ENCODE results near the gene LAYN.

The LAYN gene

GRCh38 chr11:111518668-111519067, 21.9 kb upstream of the LAYN start:
- TF ChIP-seq MYC (IDR thresholded peaks at IDR 0.05; ENCODE audit: low read depth, low read length) (no peak), CTCF (IDR thresholded peaks at IDR 0.05; ENCODE audit: low read depth, low read length) (no peak), POLR2A (IDR thresholded peaks at IDR 0.05; ENCODE audit: extremely low read depth, insufficient read length) (no peak), MAX (IDR thresholded peaks at IDR 0.05; ENCODE audit: low read depth, low read length) (no peak)
- no peak for DNase-seq (ENCODE audit: low read depth)
- no peak overlapping the region for H3K4me3 ChIP-seq (ENCODE audit: low read depth, low read length)

GRCh38 chr11:111520560-111520959, 20.0 kb upstream of the LAYN start:
- no peak for DNase-seq (ENCODE audit: low read depth)
- TF ChIP-seq MAX (IDR thresholded peaks at IDR 0.05; ENCODE audit: low read depth, low read length) (no peak), CTCF (IDR thresholded peaks at IDR 0.05; ENCODE audit: low read depth, low read length) (no peak), POLR2A (IDR thresholded peaks at IDR 0.05; ENCODE audit: extremely low read depth, insufficient read length) (no peak), MYC (IDR thresholded peaks at IDR 0.05; ENCODE audit: low read depth, low read length) (no peak)
- H3K4me3 ChIP-seq (ENCODE audit: low read depth, low read length): no peak overlapping the region

- H3K4me3 ChIP-seq (ENCODE audit: low read depth, low read length): no peak overlapping the region
- TF ChIP-seq CTCF (IDR thresholded peaks at IDR 0.05; ENCODE audit: low read depth, low read length) (no peak), MYC (IDR thresholded peaks at IDR 0.05; ENCODE audit: low read depth, low read length) (no peak), POLR2A (IDR thresholded peaks at IDR 0.05; ENCODE audit: extremely low read depth, insufficient read length) (no peak), MAX (IDR thresholded peaks at IDR 0.05; ENCODE audit: low read depth, low read length) (no peak)
- no peak for DNase-seq (ENCODE audit: low read depth)
Observed at GRCh38 chr11:111521135-111521534, 19.4 kb upstream of the LAYN start.

GRCh38 chr11:111522426-111522825, 18.1 kb upstream of the LAYN start:
- TF ChIP-seq MAX (IDR thresholded peaks at IDR 0.05; ENCODE audit: low read depth, low read length) (no peak), CTCF (IDR thresholded peaks at IDR 0.05; ENCODE audit: low read depth, low read length) (no peak), POLR2A (IDR thresholded peaks at IDR 0.05; ENCODE audit: extremely low read depth, insufficient read length) (no peak), MYC (IDR thresholded peaks at IDR 0.05; ENCODE audit: low read depth, low read length) (no peak)
- no peak overlapping the region for H3K4me3 ChIP-seq (ENCODE audit: low read depth, low read length)
- DNase-seq (ENCODE audit: low read depth): no peak

GRCh38 chr11:111523343-111523742, 17.2 kb upstream of the LAYN start:
- TF ChIP-seq CTCF (IDR thresholded peaks at IDR 0.05; ENCODE audit: low read depth, low read length) (no peak), MAX (IDR thresholded peaks at IDR 0.05; ENCODE audit: low read depth, low read length) (no peak), MYC (IDR thresholded peaks at IDR 0.05; ENCODE audit: low read depth, low read length) (no peak), POLR2A (IDR thresholded peaks at IDR 0.05; ENCODE audit: extremely low read depth, insufficient read length) (no peak)
- no peak for DNase-seq (ENCODE audit: low read depth)
- H3K4me3 ChIP-seq (ENCODE audit: low read depth, low read length): no peak overlapping the region

- no peak overlapping the region for H3K4me3 ChIP-seq (ENCODE audit: low read depth, low read length)
- TF ChIP-seq MYC (IDR thresholded peaks at IDR 0.05; ENCODE audit: low read depth, low read length) (no peak), MAX (IDR thresholded peaks at IDR 0.05; ENCODE audit: low read depth, low read length) (no peak), CTCF (IDR thresholded peaks at IDR 0.05; ENCODE audit: low read depth, low read length) (no peak), POLR2A (IDR thresholded peaks at IDR 0.05; ENCODE audit: extremely low read depth, insufficient read length) (no peak)
- peak; percentile 23 for DNase-seq (ENCODE audit: low read depth)
Observed at GRCh38 chr11:111524056-111524455, 16.5 kb upstream of the LAYN start.
